BLaER1 (cell line): ENCODE results near the gene FAM222B.

Experiments
- H3K27ac ChIP-seq: shearing (Covaris generic); formaldehyde crosslinking; 2 replicates; pipeline ENCODE4 v1.8.1; 2022
- H3K27me3 ChIP-seq: shearing (Covaris generic); formaldehyde crosslinking; 2 replicates; pipeline ENCODE4 v1.8.1; 2022
- H3K36me3 ChIP-seq: shearing (Covaris generic); formaldehyde crosslinking; 2 replicates; pipeline ENCODE4 v1.8.1; 2022
- H3K4me1 ChIP-seq: shearing (Covaris generic); formaldehyde crosslinking; 2 replicates; pipeline ENCODE4 v1.8.1; 2022
- H3K4me2 ChIP-seq: shearing (Covaris generic); formaldehyde crosslinking; 2 replicates; pipeline ENCODE4 v1.8.1; 2022
- H3K4me3 ChIP-seq: shearing (Covaris generic); formaldehyde crosslinking; 2 replicates; pipeline ENCODE4 v1.8.1; 2022
- H3K9ac ChIP-seq: shearing (Covaris generic); formaldehyde crosslinking; 2 replicates; pipeline ENCODE4 v1.8.1; 2022
- H3K9me3 ChIP-seq: shearing (Covaris generic); formaldehyde crosslinking; 2 replicates; pipeline ENCODE4 v1.8.1; 2022
- H4K20me1 ChIP-seq: shearing (Covaris generic); formaldehyde crosslinking; 2 replicates; pipeline ENCODE4 v1.8.1; 2022
- Cebpa-rat ChIP-seq: shearing (Covaris generic); IDR thresholded peaks from 2 replicates; pipeline ENCODE4 v1.8.1; 2022

FAM222B gene

GRCh38 chr17:28873839-28874238 lies 31.2 kb upstream of the FAM222B start:
- no peak overlapping the region for H3K27ac ChIP-seq
- TF ChIP-seq Cebpa-rat: no peak

GRCh38 chr17:28871056-28871579 lies 28.5 kb upstream of the FAM222B start:
- TF ChIP-seq Cebpa-rat: no peak
- Histone ChIP-seq H3K27me3 (no peaks in the 10 kb centered on the region), H3K27ac (peak overlapping the region; percentile 73), H3K4me3 (no peak overlapping the region), H3K36me3 (no peaks in the 10 kb centered on the region), H3K9ac (peak overlapping the region; percentile 66; the same call in 1 of the 2 replicates), H3K4me2 (peak overlapping the region; percentile 62), H3K9me3 (no peaks in the 10 kb centered on the region), H4K20me1 (no peaks in the 10 kb centered on the region), H3K4me1 (peaks cover 16% of the 10 kb centered on the region)

More at GRCh38 chr17:28873839-28874238, 31.2 kb upstream of the FAM222B start:
- H3K4me1 ChIP-seq: peaks cover 16% of the 10 kb centered on the region
- no peak overlapping the region for H3K4me2 ChIP-seq
- no peak overlapping the region for H3K4me3 ChIP-seq
- no peak overlapping the region for H3K9ac ChIP-seq
- H3K9me3 ChIP-seq: no peaks in the 10 kb centered on the region
- H4K20me1 ChIP-seq: no peaks in the 10 kb centered on the region
- H3K27me3 ChIP-seq: no peaks in the 10 kb centered on the region
- H3K36me3 ChIP-seq: peaks cover 11% of the 10 kb centered on the region

- peaks cover 16% of the 10 kb centered on the region for H3K4me1 ChIP-seq
- TF ChIP-seq Cebpa-rat: no peak
- H3K4me3 ChIP-seq: no peak overlapping the region
- no peak overlapping the region for H3K4me2 ChIP-seq
- H4K20me1 ChIP-seq: no peaks in the 10 kb centered on the region
- H3K27me3 ChIP-seq: no peaks in the 10 kb centered on the region
- H3K36me3 ChIP-seq: peaks cover 1% of the 10 kb centered on the region; the same call in 1 of the 2 replicates
- H3K9ac ChIP-seq: no peak overlapping the region
- H3K9me3 ChIP-seq: no peaks in the 10 kb centered on the region
- no peak overlapping the region for H3K27ac ChIP-seq
Measured at GRCh38 chr17:28867276-28867675, 24.7 kb upstream of the FAM222B start.

GRCh38 chr17:28865946-28866752 lies 23.6 kb upstream of the FAM222B start:
- peaks cover 12% of the 10 kb centered on the region; the same call in 1 of the 2 replicates for H3K36me3 ChIP-seq
- TF ChIP-seq Cebpa-rat: no peak
- no peaks in the 10 kb centered on the region for H3K27me3 ChIP-seq
- H3K4me3 ChIP-seq: no peak overlapping the region
- peaks cover 6% of the 10 kb centered on the region for H3K4me1 ChIP-seq
- 0 out of 2 replicates have a peak overlapping the region, but pooled peaks have one; percentile 29 for H3K9ac ChIP-seq
- H3K27ac ChIP-seq: no peak overlapping the region
- no peaks in the 10 kb centered on the region for H3K9me3 ChIP-seq
- H3K4me2 ChIP-seq: no peak overlapping the region
- no peaks in the 10 kb centered on the region for H4K20me1 ChIP-seq

GRCh38 chr17:28864991-28865849 lies 22.6 kb upstream of the FAM222B start:
- Histone ChIP-seq H3K27ac (no peak overlapping the region; the same call in 1 of the 2 replicates), H3K36me3 (peaks cover 20% of the 10 kb centered on the region), H3K9me3 (no peaks in the 10 kb centered on the region), H3K27me3 (no peaks in the 10 kb centered on the region), H3K9ac (0 out of 2 replicates have a peak overlapping the region, but pooled peaks have one; percentile 29), H3K4me3 (no peak overlapping the region), H4K20me1 (no peaks in the 10 kb centered on the region), H3K4me2 (no peak overlapping the region), H3K4me1 (no peaks in the 10 kb centered on the region)
- no peak for TF ChIP-seq Cebpa-rat

- Histone ChIP-seq H3K36me3 (peaks cover 32% of the 10 kb centered on the region), H3K4me3 (no peak overlapping the region), H3K27ac (no peak overlapping the region), H3K4me2 (no peak overlapping the region), H4K20me1 (no peaks in the 10 kb centered on the region), H3K4me1 (no peaks in the 10 kb centered on the region), H3K9me3 (no peaks in the 10 kb centered on the region), H3K9ac (no peak overlapping the region), H3K27me3 (no peaks in the 10 kb centered on the region)
- TF ChIP-seq Cebpa-rat: no peak
Measured at GRCh38 chr17:28863953-28864352, 21.4 kb upstream of the FAM222B start.

- H3K4me1 ChIP-seq: no peaks in the 10 kb centered on the region
- no peak overlapping the region for H3K4me3 ChIP-seq
- peaks cover 46% of the 10 kb centered on the region for H3K36me3 ChIP-seq
- TF ChIP-seq Cebpa-rat: no peak
- H4K20me1 ChIP-seq: no peaks in the 10 kb centered on the region
- H3K4me2 ChIP-seq: no peak overlapping the region
- H3K9ac ChIP-seq: no peak overlapping the region
- H3K27ac ChIP-seq: no peak overlapping the region
- H3K27me3 ChIP-seq: no peaks in the 10 kb centered on the region
- H3K9me3 ChIP-seq: no peaks in the 10 kb centered on the region
Measured at GRCh38 chr17:28862561-28862960, 20.0 kb upstream of the FAM222B start.

GRCh38 chr17:28861393-28862203 lies 19.0 kb upstream of the FAM222B start:
- H3K4me3 ChIP-seq: no peak overlapping the region
- TF ChIP-seq Cebpa-rat: no peak
- H3K9me3 ChIP-seq: no peaks in the 10 kb centered on the region
- no peak overlapping the region for H3K9ac ChIP-seq
- H3K4me2 ChIP-seq: no peak overlapping the region
- no peaks in the 10 kb centered on the region for H4K20me1 ChIP-seq
- no peaks in the 10 kb centered on the region for H3K4me1 ChIP-seq
- H3K27me3 ChIP-seq: no peaks in the 10 kb centered on the region
- H3K36me3 ChIP-seq: peaks cover 56% of the 10 kb centered on the region
- no peak overlapping the region for H3K27ac ChIP-seq

GRCh38 chr17:28860363-28860808 lies 17.8 kb upstream of the FAM222B start:
- Histone ChIP-seq H4K20me1 (no peaks in the 10 kb centered on the region), H3K27me3 (no peaks in the 10 kb centered on the region), H3K9ac (no peak overlapping the region), H3K36me3 (peaks cover 63% of the 10 kb centered on the region), H3K4me2 (no peak overlapping the region), H3K27ac (no peak overlapping the region), H3K4me1 (peaks cover 9% of the 10 kb centered on the region), H3K4me3 (no peak overlapping the region), H3K9me3 (no peaks in the 10 kb centered on the region)
- no peak for TF ChIP-seq Cebpa-rat
